DOHH2 (cell line): ENCODE data around the gene RAB23.

Experiments used
- H3F3A ChIP-seq: fragments of 200-600 bp; sonication (generic), shearing (Covaris generic); 2 replicates; pipeline ENCODE4 v1.6.0; 2016; ENCODE audit warnings: antibody characterized with exemption, mild to moderate bottlenecking; ENCODE audit not compliant: control insufficient read depth, insufficient read depth
- H3K27ac ChIP-seq: fragments of 200-600 bp; sonication (generic); 2 replicates; pipeline ENCODE4 v1.5.1; 2014; ENCODE audit warnings: low read depth, mild to moderate bottlenecking, low read length, moderate library complexity
- H3K27me3 ChIP-seq: fragments of 200-600 bp; sonication (generic); 2 replicates; pipeline ENCODE4 v1.6.1; 2014; ENCODE audit warnings: mild to moderate bottlenecking, low read length, mixed read lengths; ENCODE audit not compliant: control insufficient read depth
- H3K36me3 ChIP-seq: fragments of 200-600 bp; sonication (generic); 2 replicates; pipeline ENCODE4 v1.6.1; 2014; ENCODE audit warnings: mild to moderate bottlenecking, low read length, moderate library complexity, mixed read lengths; ENCODE audit not compliant: control insufficient read depth
- H3K4me1 ChIP-seq: fragments of 200-600 bp; sonication (generic); 2 replicates; pipeline ENCODE4 v1.6.1; 2014; ENCODE audit warnings: mild to moderate bottlenecking, low read length, mixed read lengths; ENCODE audit not compliant: control insufficient read depth
- H3K4me2 ChIP-seq: fragments of 200-600 bp; sonication (generic); 2 replicates; pipeline ENCODE4 v1.6.0; 2014; ENCODE audit warnings: mild to moderate bottlenecking, low read length, moderate library complexity
- H3K4me3 ChIP-seq: fragments of 200-600 bp; sonication (generic); 2 replicates; pipeline ENCODE4 v1.5.1; 2014; ENCODE audit warnings: mild to moderate bottlenecking, low read length, mixed read lengths
- H3K79me2 ChIP-seq: fragments of 200-600 bp; sonication (generic); 2 replicates; pipeline ENCODE4 v1.6.1; 2014; ENCODE audit warnings: mild to moderate bottlenecking, low read length, mixed read lengths; ENCODE audit not compliant: control insufficient read depth
- H3K9me2 ChIP-seq: fragments of 200-600 bp; sonication (generic); replicated peaks from 2 replicates; pipeline ENCODE4 v1.6.1; 2014; ENCODE audit warnings: mild to moderate bottlenecking, low read length, mixed read lengths; ENCODE audit not compliant: control insufficient read depth
- H3K9me3 ChIP-seq: fragments of 200-600 bp; sonication (generic); 2 replicates; pipeline ENCODE4 v1.6.1; 2014; ENCODE audit warnings: antibody characterized with exemption, low read length, mixed read lengths; ENCODE audit not compliant: control insufficient read depth, insufficient read depth
- H4K20me1 ChIP-seq: fragments of 200-600 bp; sonication (generic); 2 replicates; pipeline ENCODE4 v1.6.0; 2014; ENCODE audit warnings: low read depth, mild to moderate bottlenecking, antibody characterized with exemption, low read length, moderate library complexity; ENCODE audit not compliant: control insufficient read depth, insufficient read depth
- EZH2phosphoT487 ChIP-seq: fragments of 200-600 bp; sonication (generic); IDR thresholded peaks from 2 replicates; pipeline ENCODE4 v1.6.1; 2017; ENCODE audit warnings: borderline replicate concordance, mild to moderate bottlenecking, antibody characterized with exemption, low read length, moderate library complexity, mixed read lengths
- TF ChIP-seq, protein P1 (sequence below): fragments of 200-600 bp; sonication (generic); IDR thresholded peaks from one replicate; pipeline ENCODE4 v1.5.1; 2014; ENCODE audit warnings: antibody characterized with exemption, mild to moderate bottlenecking, low read depth, low read length; ENCODE audit not compliant: poor library complexity, severe bottlenecking

Gene RAB23

DNA sequence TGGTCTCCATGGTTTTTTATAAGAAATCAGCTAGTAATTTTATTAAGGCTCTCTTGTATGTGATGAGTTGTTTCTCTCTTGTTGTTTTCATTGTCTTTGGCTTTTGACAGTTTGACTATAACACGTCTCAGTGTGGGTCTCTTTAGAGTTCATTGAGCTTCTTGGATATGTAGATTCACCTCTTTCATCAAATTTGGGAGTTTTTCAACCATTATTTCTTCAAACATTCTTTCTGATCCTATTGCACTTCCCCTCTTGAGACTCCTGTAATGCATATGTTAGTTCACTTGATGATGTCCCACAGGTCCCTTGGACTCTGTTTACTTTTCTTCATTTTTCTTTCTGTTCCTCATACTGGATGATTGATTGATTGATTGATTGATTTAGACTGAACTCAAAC lies 57.0 kb downstream of the RAB23 start:
- Histone ChIP-seq H3K9me2 (no peaks in the 10 kb centered on the region), H4K20me1 (no peaks in the 10 kb centered on the region), H3K27me3 (no peaks in the 10 kb centered on the region), H3K9me3 (no peaks in the 10 kb centered on the region), H3K4me1 (no peaks in the 10 kb centered on the region), H3K4me2 (no peak overlapping the region), H3K4me3 (no peak overlapping the region), H3K36me3 (peaks cover 19% of the 10 kb centered on the region), H3F3A (peaks cover 10% of the 10 kb centered on the region), H3K79me2 (no peaks in the 10 kb centered on the region), H3K27ac (no peak overlapping the region)
- TF ChIP-seq EZH2phosphoT487, result no peak
- TF ChIP-seq, protein P1, sequence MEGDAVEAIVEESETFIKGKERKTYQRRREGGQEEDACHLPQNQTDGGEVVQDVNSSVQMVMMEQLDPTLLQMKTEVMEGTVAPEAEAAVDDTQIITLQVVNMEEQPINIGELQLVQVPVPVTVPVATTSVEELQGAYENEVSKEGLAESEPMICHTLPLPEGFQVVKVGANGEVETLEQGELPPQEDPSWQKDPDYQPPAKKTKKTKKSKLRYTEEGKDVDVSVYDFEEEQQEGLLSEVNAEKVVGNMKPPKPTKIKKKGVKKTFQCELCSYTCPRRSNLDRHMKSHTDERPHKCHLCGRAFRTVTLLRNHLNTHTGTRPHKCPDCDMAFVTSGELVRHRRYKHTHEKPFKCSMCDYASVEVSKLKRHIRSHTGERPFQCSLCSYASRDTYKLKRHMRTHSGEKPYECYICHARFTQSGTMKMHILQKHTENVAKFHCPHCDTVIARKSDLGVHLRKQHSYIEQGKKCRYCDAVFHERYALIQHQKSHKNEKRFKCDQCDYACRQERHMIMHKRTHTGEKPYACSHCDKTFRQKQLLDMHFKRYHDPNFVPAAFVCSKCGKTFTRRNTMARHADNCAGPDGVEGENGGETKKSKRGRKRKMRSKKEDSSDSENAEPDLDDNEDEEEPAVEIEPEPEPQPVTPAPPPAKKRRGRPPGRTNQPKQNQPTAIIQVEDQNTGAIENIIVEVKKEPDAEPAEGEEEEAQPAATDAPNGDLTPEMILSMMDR, result no peak

DNA sequence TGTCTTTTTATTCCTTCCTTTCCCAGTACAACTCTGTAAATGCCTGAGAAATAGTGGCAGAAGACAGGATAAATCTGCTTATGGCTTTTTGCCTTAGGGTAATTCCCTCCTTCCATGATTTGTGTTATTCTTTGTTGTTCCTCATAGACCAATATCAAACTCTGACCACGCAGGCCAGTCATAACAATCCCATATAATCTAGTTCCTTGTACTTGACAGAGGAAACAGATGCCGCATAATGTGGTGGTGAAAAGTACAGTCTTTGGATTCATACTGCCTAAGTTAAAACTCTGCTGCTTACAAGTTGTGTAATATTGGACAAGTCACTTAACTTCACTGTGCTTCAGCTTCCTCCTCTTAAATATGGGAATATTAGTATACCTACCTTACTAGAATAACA lies 58.2 kb downstream of the RAB23 start:
- peaks cover 4% of the 10 kb centered on the region for H3F3A ChIP-seq
- TF ChIP-seq, protein P1, result no peak
- no peak for TF ChIP-seq EZH2phosphoT487
- H3K9me3 ChIP-seq, result no peaks in the 10 kb centered on the region
- H3K4me1 ChIP-seq, result no peaks in the 10 kb centered on the region
- peaks cover 19% of the 10 kb centered on the region for H3K36me3 ChIP-seq
- H3K4me2 ChIP-seq, result no peak overlapping the region
- no peaks in the 10 kb centered on the region for H3K79me2 ChIP-seq
- no peak overlapping the region for H3K27ac ChIP-seq
- H3K9me2 ChIP-seq, result no peaks in the 10 kb centered on the region
- H3K27me3 ChIP-seq, result no peaks in the 10 kb centered on the region
- no peak overlapping the region for H3K4me3 ChIP-seq
- no peaks in the 10 kb centered on the region for H4K20me1 ChIP-seq

DNA sequence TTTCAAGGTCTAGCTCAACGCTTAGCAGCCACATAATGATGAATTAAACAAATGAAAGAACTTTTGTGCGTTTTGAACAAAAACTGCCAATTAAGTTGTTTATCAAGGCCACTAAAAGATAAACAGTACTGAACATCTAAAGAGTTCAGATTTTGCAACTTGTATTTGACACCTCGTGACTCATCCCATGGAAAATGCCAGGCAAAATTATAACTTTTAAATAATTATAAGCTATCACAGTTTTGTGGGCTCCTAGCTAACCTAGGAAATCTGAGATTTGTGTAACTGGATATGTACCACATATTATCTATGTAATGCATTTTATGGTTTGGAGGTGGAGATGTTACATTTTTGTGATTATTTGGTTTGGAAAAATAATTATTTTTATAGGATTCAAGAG lies 59.6 kb downstream of the RAB23 start:
- Histone ChIP-seq H3F3A (no peaks in the 10 kb centered on the region), H3K4me2 (no peak overlapping the region), H3K9me2 (no peaks in the 10 kb centered on the region), H3K79me2 (no peaks in the 10 kb centered on the region), H3K27ac (no peak overlapping the region), H3K4me1 (no peaks in the 10 kb centered on the region), H4K20me1 (no peaks in the 10 kb centered on the region), H3K27me3 (no peaks in the 10 kb centered on the region), H3K9me3 (no peaks in the 10 kb centered on the region), H3K36me3 (peaks cover 11% of the 10 kb centered on the region), H3K4me3 (no peak overlapping the region)
- TF ChIP-seq EZH2phosphoT487, result no peak
- TF ChIP-seq, protein P1, result no peak

DNA sequence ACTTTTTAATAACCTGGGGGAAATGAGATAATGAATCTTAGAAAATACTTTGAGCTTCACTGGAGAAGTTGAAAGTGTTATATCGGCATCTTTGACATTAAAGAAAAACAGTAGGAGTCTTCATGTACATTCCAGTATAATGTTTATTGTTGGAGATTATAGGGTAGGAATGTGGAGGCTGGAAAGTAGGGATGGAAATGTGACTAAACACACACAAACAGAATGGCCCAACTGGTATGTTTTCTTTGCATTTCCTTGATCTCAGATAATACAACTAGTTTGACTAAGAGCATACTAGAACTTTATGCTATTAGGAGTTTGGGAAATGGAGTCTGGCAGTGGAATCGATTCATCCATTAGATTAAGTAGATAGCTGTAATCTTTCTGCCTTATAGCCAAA lies 60.1 kb downstream of the RAB23 start:
- no peaks in the 10 kb centered on the region for H3K4me1 ChIP-seq
- no peak overlapping the region for H3K27ac ChIP-seq
- H3K27me3 ChIP-seq, result no peaks in the 10 kb centered on the region
- no peaks in the 10 kb centered on the region for H3F3A ChIP-seq
- no peaks in the 10 kb centered on the region for H3K9me2 ChIP-seq
- H3K36me3 ChIP-seq, result peaks cover 9% of the 10 kb centered on the region
- no peak overlapping the region for H3K4me2 ChIP-seq
- no peak for TF ChIP-seq EZH2phosphoT487
- TF ChIP-seq, protein P1, result no peak
- H3K4me3 ChIP-seq, result no peak overlapping the region
- no peaks in the 10 kb centered on the region for H3K9me3 ChIP-seq
- no peaks in the 10 kb centered on the region for H3K79me2 ChIP-seq
- H4K20me1 ChIP-seq, result no peaks in the 10 kb centered on the region
